ENCODE measurements around the gene ANKK1.

The ANKK1 gene

DNA sequence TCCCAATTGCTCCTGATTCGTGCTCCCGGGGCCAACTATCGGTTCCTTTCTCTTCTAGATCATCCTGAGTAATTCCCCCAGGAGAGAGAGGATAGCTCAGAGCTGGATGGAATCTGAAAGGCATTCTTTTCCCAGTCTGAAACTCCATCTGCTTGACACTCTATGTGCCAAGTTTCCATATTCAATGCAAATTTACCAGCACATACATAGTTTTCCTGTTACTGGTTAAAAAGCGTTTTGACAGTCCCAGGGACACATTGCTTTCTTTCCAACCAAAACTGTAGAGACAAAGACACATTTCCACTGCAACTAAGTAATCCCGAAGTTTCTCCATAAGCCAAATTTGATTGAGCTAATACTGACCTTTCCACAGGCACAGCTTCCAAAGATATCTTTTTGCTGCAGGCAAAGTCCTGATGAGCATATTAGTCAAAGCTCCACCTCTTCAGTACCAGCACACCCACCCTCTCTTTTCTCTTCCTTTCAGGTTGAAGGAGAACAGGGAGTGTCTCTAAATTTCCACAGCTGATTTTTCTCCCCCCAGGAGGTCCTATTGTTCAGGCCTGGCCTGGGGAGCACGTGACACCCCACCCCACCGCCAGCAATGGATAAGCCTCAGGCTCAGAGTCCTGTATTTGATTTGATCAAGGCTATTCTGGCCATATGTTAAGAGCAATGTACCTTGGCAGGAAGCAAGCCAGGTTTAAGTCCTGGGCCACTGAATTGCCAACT lies 9.7 kb upstream of the ANKK1 start:
- H3K79me2 ChIP-seq (ENCODE audit: insufficient read depth, low read depth), result no peaks in the 10 kb centered on the region
- TF ChIP-seq, protein P1, sequence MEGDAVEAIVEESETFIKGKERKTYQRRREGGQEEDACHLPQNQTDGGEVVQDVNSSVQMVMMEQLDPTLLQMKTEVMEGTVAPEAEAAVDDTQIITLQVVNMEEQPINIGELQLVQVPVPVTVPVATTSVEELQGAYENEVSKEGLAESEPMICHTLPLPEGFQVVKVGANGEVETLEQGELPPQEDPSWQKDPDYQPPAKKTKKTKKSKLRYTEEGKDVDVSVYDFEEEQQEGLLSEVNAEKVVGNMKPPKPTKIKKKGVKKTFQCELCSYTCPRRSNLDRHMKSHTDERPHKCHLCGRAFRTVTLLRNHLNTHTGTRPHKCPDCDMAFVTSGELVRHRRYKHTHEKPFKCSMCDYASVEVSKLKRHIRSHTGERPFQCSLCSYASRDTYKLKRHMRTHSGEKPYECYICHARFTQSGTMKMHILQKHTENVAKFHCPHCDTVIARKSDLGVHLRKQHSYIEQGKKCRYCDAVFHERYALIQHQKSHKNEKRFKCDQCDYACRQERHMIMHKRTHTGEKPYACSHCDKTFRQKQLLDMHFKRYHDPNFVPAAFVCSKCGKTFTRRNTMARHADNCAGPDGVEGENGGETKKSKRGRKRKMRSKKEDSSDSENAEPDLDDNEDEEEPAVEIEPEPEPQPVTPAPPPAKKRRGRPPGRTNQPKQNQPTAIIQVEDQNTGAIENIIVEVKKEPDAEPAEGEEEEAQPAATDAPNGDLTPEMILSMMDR (conservative IDR thresholded peaks at IDR 0.05; ENCODE audit: low read depth, low read length), result no peak
- H4K20me1 ChIP-seq (ENCODE audit: insufficient read depth), result no peaks in the 10 kb centered on the region
- H3K36me3 ChIP-seq (ENCODE audit: insufficient read depth), result no peaks in the 10 kb centered on the region
- no peak overlapping the region for H3K27ac ChIP-seq
- H3K4me1 ChIP-seq (ENCODE audit: low read depth, poor library complexity, severe bottlenecking), result no peaks in the 10 kb centered on the region
- H3K9ac ChIP-seq, result no peak overlapping the region
- no peak overlapping the region for H2AFZ ChIP-seq (ENCODE audit: low read depth)
- H3K4me3 ChIP-seq (IDR thresholded peaks at IDR 0.05; ENCODE audit: insufficient read depth, low read depth, low read length), result no peak overlapping the region
- H3K4me2 ChIP-seq, result no peak overlapping the region
- H3K27me3 ChIP-seq (ENCODE audit: insufficient read depth, low read depth), result no peaks in the 10 kb centered on the region

DNA sequence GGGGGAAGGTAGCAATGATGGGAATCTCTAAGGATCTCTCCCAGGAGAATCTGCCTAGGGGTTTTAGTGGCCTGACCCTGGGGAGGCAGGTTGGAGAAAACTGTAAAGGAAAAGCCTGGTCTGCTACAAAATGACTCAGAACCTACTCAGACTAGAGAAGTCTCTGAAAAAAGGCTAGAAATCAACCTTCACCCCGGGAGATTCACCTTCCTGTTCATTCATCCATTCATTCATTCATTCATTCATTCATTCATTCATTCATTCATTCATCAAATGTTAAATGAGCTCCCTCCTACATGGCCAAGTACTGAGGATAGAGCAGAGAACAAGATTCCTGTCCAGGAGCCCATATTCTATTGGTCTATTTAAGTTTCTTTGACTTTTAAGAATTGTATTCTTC lies 8.9 kb upstream of the ANKK1 start:
- TF ChIP-seq, protein P1 (conservative IDR thresholded peaks at IDR 0.05; ENCODE audit: low read depth, low read length), result no peak
- no peak overlapping the region for H3K4me3 ChIP-seq (IDR thresholded peaks at IDR 0.05; ENCODE audit: insufficient read depth, low read depth, low read length)

DNA sequence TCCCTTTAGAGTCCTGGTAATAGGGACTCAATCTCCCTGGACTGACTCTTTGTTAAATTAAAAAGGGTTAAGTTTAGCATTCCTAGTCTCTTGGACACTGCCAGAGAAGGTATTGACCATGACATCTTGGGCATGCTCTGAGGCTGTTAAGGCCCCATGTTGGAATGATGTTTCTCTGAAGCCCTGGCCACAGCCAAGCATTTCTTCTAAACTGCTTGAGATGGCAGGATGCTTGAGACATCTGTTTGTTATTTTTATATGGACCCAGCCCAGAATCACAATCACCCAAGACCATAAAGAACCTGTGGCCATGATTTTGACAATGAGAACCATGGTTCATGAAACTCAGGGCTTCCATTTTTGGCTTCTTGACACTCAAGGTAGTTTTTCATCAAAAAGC lies 5.5 kb upstream of the ANKK1 start:
- H3K9ac ChIP-seq, result no peak overlapping the region
- no peaks in the 10 kb centered on the region for H3K27me3 ChIP-seq (ENCODE audit: insufficient read depth, low read depth)
- no peak overlapping the region for H3K4me3 ChIP-seq (IDR thresholded peaks at IDR 0.05; ENCODE audit: insufficient read depth, low read depth, low read length)
- no peak overlapping the region for H3K4me2 ChIP-seq
- no peaks in the 10 kb centered on the region for H3K79me2 ChIP-seq (ENCODE audit: insufficient read depth, low read depth)
- no peak overlapping the region for H2AFZ ChIP-seq (ENCODE audit: low read depth)
- no peaks in the 10 kb centered on the region for H3K36me3 ChIP-seq (ENCODE audit: insufficient read depth)
- H3K4me1 ChIP-seq (ENCODE audit: low read depth, poor library complexity, severe bottlenecking), result no peaks in the 10 kb centered on the region
- H3K27ac ChIP-seq, result no peak overlapping the region
- TF ChIP-seq, protein P1 (conservative IDR thresholded peaks at IDR 0.05; ENCODE audit: low read depth, low read length), result no peak
- no peaks in the 10 kb centered on the region for H4K20me1 ChIP-seq (ENCODE audit: insufficient read depth)

More for the DNA sequence above, 8.9 kb upstream of the ANKK1 start:
- no peak overlapping the region for H3K4me2 ChIP-seq
- H4K20me1 ChIP-seq (ENCODE audit: insufficient read depth), result no peaks in the 10 kb centered on the region
- no peak overlapping the region for H2AFZ ChIP-seq (ENCODE audit: low read depth)
- H3K27ac ChIP-seq, result no peak overlapping the region
- no peaks in the 10 kb centered on the region for H3K27me3 ChIP-seq (ENCODE audit: insufficient read depth, low read depth)
- no peaks in the 10 kb centered on the region for H3K4me1 ChIP-seq (ENCODE audit: low read depth, poor library complexity, severe bottlenecking)
- no peaks in the 10 kb centered on the region for H3K79me2 ChIP-seq (ENCODE audit: insufficient read depth, low read depth)
- H3K36me3 ChIP-seq (ENCODE audit: insufficient read depth), result no peaks in the 10 kb centered on the region
- H3K9ac ChIP-seq, result no peak overlapping the region

DNA sequence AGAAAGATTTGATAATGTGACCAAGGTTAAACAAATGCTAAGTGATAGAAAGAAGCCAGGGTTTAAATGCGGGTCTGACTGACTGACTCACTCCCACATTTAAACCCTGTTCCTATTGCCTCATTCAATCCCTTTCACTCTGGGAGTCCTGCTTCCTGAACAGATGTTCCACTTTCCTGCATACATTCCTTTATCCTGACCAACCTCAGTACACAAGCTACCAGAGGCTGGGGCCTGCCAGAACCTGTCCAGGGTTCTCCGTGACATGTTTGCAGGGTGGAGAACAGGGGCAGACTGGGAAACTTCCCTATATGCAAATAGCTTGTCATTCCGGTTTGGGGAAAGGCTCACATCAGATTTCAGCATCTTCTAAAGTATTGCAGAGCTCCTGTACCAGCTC lies 3.0 kb upstream of the ANKK1 start:
- Histone ChIP-seq H4K20me1 (ENCODE audit: insufficient read depth) (no peaks in the 10 kb centered on the region), H2AFZ (ENCODE audit: low read depth) (no peak overlapping the region), H3K4me2 (no peak overlapping the region), H3K36me3 (ENCODE audit: insufficient read depth) (no peaks in the 10 kb centered on the region), H3K27me3 (ENCODE audit: insufficient read depth, low read depth) (no peaks in the 10 kb centered on the region), H3K4me1 (ENCODE audit: low read depth, poor library complexity, severe bottlenecking) (no peaks in the 10 kb centered on the region), H3K27ac (no peak overlapping the region), H3K79me2 (ENCODE audit: insufficient read depth, low read depth) (no peaks in the 10 kb centered on the region), H3K9ac (no peak overlapping the region), H3K4me3 (IDR thresholded peaks at IDR 0.05; ENCODE audit: insufficient read depth, low read depth, low read length) (no peak overlapping the region)
- TF ChIP-seq, protein P1 (conservative IDR thresholded peaks at IDR 0.05; ENCODE audit: low read depth, low read length), result no peak

Data from KMS-11 (cell line).